Subcutaneous adipose tissue (tissue), 4 donors: ENCODE results near the gene S100A5. TPM values are rescaled to one million over a fixed set of nuclear protein-coding genes. Genes with fewer than 3 reads are reported as not detected.

Experiments used
- CTCF ChIP-seq: fragments of 450-650 bp; IDR thresholded peaks from one replicate; pipeline ENCODE4 v1.5.1; 2016; ENCODE audit warnings: low read depth, mild to moderate bottlenecking, control low read depth, antibody characterized with exemption, moderate library complexity
- total RNA-seq, 4 donors: library from RNA; depleted of rRNA; stranded (reverse); fragments of >200 nt; gene quantifications; one replicate each; pipeline ENCODE4 v1.1.0, GENCODE V29; 2016

The S100A5 gene
- total RNA-seq, 4 donors from 2014 or later = not detected

- TF ChIP-seq CTCF = no peak
Measured at GRCh38 chr1:153563483-153563901, 22.8 kb upstream of the S100A5 start.

- no peak for TF ChIP-seq CTCF
Measured at GRCh38 chr1:153561466-153561985, 20.8 kb upstream of the S100A5 start.

- TF ChIP-seq CTCF = no peak
Measured at GRCh38 chr1:153560771-153561465, 20.2 kb upstream of the S100A5 start.

GRCh38 chr1:153560241-153560640 lies 19.5 kb upstream of the S100A5 start:
- no peak for TF ChIP-seq CTCF

- no peak for TF ChIP-seq CTCF
Measured at GRCh38 chr1:153557877-153558276, 17.1 kb upstream of the S100A5 start.

GRCh38 chr1:153556348-153556747 lies 15.6 kb upstream of the S100A5 start:
- no peak for TF ChIP-seq CTCF

GRCh38 chr1:153553830-153554541 lies 13.3 kb upstream of the S100A5 start:
- TF ChIP-seq CTCF = no peak
